PFSK-1 (cell line): ENCODE measurements around the gene NMRK1.

Experiments used
- FOXP2 ChIP-seq: optimal IDR thresholded peaks from 2 replicates; pipeline ENCODE3; 2011; ENCODE audit warnings: borderline replicate concordance, control low read depth, inconsistent platforms; ENCODE audit not compliant: insufficient read depth; ENCODE audit errors: extremely low read length, extremely low read depth
- POLR2AphosphoS5 ChIP-seq: IDR thresholded peaks from 2 replicates; pipeline ENCODE4 v1.6.1; 2012; ENCODE audit warnings: low read depth, mild to moderate bottlenecking, control low read depth, low read length, moderate library complexity
- REST ChIP-seq, 2 experiments: IDR thresholded peaks; 2 replicates each; pipeline versions ENCODE4 v1.6.1 to v1.8.0; 2011 to 2012; ENCODE audit warnings: low read depth in 2 of 2, low read length in 2 of 2, control low read depth in 1 of 2, inconsistent platforms in 1 of 2, mild to moderate bottlenecking in 1 of 2, moderate library complexity in 1 of 2; ENCODE audit not compliant: insufficient read depth in 1 of 2
- SIN3A ChIP-seq: IDR thresholded peaks from 2 replicates; pipeline ENCODE4 v1.6.1; 2012; ENCODE audit warnings: mild to moderate bottlenecking, low read length, moderate library complexity, borderline replicate concordance; ENCODE audit not compliant: insufficient read depth
- TAF1 ChIP-seq: IDR thresholded peaks from 2 replicates; pipeline ENCODE4 v1.6.1; 2012; ENCODE audit warnings: low read length, control low read depth, borderline replicate concordance; ENCODE audit not compliant: insufficient read depth

DNA sequence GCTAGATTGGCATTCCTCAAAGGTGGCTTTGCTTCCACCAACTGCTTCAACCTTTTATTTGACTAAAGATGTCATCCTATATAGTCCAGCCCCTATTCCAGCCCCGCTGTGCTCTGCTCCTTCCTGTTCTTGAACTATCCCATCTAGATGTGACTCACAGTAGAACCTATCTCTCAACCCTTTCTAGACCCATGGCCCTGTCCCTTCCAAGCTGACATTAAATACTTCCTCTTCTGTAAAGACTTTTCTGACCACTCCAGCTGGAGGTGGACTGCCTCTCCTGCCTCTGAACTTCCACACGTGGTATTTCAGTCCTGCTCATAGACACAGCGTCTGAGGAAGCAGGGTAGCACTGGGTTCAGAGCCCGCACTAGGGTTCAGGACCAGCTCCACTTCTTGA lies 32.7 kb upstream of the NMRK1 start:
- no peak for TF ChIP-seq TAF1
- no peak for TF ChIP-seq REST (IDR thresholded peaks at IDR 0.05; ENCODE audit: insufficient read depth in 1 of 2, low read depth in 2 of 2, low read length in 2 of 2)
- TF ChIP-seq SIN3A, result no peak
- TF ChIP-seq POLR2AphosphoS5, result no peak
- TF ChIP-seq FOXP2, result no peak
